ENCODE results near the gene RBMS1.

DNA sequence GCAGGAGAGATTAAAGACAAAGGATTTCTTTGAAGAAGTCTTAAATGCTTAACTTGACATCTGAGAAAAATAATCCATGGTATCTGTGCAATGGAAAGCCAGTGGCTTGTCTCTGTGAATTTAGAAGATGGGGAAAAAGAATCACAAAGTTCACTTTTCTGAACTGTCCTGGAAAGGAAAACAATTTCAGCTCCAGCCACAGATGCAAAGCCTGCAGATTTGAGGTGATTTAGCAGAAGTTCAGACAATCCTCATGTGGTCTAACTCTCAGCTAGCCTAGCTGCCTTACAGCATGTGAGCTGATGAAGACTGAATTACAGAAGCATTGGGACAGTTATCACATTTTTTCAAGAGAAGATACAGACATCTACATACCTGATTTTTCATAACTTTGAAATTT lies 166.8 kb downstream of the RBMS1 start:
- no peak for TF ChIP-seq EZH2 (IDR thresholded peaks at IDR 0.05; ENCODE audit: borderline replicate concordance, insufficient read depth, low read depth, low read length, poor library complexity, severe bottlenecking)
- TF ChIP-seq, protein P1, sequence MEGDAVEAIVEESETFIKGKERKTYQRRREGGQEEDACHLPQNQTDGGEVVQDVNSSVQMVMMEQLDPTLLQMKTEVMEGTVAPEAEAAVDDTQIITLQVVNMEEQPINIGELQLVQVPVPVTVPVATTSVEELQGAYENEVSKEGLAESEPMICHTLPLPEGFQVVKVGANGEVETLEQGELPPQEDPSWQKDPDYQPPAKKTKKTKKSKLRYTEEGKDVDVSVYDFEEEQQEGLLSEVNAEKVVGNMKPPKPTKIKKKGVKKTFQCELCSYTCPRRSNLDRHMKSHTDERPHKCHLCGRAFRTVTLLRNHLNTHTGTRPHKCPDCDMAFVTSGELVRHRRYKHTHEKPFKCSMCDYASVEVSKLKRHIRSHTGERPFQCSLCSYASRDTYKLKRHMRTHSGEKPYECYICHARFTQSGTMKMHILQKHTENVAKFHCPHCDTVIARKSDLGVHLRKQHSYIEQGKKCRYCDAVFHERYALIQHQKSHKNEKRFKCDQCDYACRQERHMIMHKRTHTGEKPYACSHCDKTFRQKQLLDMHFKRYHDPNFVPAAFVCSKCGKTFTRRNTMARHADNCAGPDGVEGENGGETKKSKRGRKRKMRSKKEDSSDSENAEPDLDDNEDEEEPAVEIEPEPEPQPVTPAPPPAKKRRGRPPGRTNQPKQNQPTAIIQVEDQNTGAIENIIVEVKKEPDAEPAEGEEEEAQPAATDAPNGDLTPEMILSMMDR (IDR thresholded peaks at IDR 0.05), result no peak
